NCI-H526 (cell line): ENCODE results near the gene OSBPL9.
"Not testable (repeated sequence)": the region's sequence is repeated elsewhere in the genome, so short reads cannot be mapped to it uniquely, and the experiment has no call there.

ENCODE experiments used
- DNase-seq, 2 experiments: peaks; one replicate each; lab custom pipeline; 2025; lab: John Stamatoyannopoulos, UW

OSBPL9 gene

DNA sequence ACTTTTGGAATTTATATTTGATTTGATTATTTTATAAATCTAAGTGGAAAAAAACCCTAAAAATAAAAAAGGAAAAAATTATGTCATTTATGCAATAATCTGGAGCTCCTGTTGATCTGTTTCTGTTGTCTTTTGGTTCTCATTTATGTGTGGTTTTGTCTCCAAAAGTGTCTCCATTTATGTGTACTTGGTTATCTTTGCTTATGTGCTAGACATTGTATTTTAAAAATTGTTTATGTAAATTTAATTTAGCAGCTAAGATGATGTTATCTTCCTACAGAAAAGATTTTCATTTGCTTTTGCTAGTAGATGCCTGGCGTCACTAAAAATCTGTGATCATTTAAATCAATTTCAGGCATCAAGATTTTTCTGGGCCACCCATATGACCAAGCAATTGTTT lies 95.7 kb downstream of the OSBPL9 start:
- no peak for DNase-seq

DNA sequence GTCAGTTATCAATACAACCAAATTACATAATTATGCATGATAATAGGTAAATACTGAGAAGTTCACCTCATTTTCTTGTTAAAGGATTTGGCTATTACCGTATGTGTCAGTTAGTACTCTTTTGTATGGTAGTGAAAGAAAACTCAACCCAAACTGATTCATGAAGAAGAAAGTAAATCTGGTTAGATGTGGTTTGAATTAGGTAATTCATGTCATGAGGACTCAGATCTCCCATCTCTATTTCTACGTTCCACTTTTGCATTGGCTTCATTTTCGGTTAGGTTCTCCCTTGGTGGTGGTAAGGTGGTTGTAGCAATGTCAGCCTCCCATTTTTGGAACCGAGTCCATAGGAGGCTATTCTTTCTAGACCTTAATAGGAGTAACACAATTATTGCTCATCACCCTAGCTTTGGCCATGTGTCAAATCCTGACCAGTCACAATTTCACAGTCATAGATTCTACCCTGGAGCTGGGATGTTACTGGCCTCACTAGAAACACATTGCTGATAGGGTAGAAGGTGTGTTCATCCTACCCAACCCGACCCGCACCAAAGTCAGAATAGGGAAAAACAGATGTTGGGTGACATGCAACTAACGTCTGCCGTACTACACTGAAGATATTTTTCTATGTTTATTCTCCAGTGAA lies 97.6 kb downstream of the OSBPL9 start:
- no peak for DNase-seq

DNA sequence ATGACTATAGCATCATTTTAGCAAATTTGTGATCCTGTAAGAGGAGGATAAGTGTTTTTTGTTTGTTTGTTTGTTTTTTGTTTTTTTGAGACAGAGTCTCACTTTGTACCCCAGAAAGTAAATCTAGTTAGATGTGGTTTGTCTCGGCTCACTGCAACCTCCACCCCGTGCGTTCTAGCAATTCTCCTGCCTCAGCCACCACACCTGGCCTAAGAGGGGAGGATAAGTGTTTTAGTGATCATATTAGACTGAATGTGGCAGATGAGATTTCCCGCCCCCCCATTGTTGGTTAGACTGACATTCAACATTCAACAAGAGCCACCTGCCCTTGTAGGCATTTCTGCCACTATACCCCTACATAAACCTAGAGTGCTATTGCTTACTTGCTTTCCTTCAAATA lies 98.5 kb downstream of the OSBPL9 start:
- no peak for DNase-seq

DNA sequence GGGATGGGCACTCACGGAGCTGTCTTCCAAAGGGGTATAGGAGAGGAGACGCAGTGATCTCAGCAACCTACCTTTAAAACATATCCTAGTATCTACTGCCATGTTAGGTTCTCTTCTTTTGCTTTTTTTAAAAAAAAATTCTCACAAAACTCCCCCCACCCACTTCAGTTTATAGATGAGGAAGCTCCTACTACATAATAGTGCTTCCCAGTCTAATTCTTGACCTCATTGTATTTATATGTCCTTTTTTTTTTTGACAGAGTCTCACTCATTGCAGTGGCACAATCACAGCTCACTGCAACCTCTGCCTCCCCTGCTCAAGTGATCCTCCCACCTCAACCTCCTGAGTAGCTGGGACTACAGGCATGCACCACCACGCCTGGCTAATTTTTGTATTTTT lies 99.9 kb downstream of the OSBPL9 start:
- no peak for DNase-seq

DNA sequence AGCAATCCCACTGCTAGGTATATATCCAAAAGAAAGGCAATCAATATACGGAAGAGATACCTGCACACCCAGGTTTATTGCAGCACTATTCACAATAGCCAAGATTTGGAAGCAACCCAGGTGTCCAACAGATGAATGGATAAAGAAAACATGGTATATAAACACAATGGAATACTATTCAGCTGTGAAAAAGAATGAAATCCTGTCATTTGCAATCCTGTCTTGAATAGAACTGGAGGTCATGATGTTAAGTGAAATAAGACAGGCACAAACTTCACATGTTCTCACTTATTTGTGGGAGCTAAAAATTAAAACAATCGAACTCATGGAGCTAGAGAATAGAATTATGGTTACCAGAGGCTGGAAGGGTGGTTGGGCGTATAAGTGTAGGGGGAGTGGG lies 101.0 kb downstream of the OSBPL9 start:
- DNase-seq = no peak

DNA sequence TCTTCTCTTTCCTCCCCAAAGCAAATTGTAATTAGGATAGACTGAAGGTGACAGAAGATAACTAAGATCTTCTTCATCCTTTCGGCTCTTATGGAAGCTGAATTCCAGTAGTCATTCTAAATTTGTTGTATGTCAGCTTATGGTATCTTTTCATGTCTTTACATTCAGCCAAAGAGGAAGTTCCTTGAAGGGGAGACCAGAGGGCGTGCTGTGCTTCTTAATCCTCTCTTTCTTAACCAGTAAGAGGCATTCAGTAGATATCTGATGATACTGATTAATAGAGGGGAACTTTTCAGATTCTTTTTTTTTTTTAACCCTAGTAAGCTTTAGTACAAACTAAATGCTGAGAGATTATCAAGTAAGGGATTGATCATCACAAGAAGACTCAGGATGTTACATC lies 102.3 kb downstream of the OSBPL9 start:
- DNase-seq = no peak

DNA sequence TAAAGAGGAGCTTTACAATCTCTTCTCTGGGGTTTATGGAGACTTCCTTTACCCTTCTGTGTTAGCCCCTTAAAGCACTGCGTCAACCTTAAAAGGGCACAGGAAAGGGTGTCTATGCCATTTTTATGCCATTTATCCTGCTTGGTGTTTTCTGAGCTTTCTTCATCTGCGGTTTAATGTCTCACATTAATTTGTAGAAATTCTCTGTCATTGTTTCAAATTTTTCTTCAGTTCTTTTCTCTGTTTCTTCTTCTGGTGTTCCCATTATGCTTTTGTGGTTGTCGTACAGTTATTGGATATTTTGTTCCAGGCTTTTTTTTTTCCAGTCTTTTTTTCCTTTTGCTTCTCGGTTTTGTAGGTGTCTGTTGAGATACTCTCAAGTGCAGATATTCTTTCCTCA lies 107.9 kb downstream of the OSBPL9 start:
- no peak for DNase-seq

DNA sequence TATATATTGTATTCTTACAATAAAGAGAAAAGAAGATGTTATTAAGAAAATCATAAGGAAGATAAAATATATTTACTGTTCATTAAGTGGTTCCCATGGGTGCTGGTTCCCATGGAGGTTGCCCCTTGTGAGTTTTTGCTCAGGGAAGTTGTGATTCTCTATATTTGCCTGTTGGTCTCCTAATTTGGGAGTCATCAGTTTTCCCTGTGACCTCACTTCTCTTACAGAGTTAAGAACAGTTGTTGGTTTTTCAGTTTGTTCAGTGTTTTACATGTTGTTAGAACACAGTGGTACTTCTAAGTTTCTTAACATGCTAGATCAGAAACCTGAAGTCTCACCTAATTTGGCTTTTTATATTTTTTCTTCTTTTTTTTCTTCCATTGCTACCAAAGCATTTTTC lies 109.2 kb downstream of the OSBPL9 start:
- DNase-seq = no peak

DNA sequence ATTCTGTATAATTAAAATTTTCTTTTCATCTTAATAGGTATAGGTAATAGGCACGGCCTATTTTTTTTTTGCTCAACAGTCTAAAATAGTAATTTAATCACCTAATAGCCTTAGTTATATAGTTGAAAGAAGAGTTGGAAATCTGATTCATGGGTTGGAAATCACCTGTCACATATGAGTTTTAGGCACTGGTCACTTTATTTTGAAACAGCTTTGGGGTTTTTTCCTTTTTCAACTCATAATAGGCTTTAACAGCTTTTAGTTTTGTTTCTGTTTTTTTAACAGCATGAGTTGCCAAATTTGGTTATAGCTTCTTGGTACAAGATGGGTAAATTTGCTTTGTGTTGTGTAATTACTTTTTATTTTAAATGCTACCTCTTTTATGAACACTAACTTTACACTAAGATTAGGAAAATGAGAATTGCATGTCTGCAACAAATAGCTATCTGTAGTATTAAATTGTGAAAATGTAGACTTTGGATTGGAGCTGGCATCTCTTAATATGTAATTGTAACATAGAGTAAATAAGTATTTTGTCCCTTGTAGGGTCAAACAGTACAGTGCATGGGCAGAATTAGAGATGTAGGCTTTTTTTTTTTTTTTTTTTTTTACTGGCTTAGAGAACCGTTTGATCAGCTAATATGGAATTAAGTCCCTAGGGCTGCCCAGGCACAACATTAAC lies 109.8 kb downstream of the OSBPL9 start:
- DNase-seq = no peak

DNA sequence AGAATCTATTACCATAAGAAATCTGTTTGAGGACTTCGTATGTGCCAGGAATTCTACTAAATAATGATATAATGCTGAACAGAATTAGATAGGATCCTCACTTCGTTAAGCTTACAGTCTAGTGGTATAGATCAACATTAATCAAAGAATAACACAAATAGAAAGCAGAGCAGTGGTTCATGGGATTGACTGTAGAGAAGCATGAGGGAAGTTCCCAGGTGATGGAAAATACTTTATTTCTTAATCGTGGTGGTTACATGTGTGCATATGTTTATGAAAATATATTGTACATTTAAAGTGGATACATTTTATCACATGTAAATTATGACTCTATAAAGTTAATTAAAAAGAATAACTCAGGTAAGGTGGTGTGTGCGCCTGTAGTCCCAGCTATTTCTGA lies 110.5 kb downstream of the OSBPL9 start:
- no peak for DNase-seq

DNA sequence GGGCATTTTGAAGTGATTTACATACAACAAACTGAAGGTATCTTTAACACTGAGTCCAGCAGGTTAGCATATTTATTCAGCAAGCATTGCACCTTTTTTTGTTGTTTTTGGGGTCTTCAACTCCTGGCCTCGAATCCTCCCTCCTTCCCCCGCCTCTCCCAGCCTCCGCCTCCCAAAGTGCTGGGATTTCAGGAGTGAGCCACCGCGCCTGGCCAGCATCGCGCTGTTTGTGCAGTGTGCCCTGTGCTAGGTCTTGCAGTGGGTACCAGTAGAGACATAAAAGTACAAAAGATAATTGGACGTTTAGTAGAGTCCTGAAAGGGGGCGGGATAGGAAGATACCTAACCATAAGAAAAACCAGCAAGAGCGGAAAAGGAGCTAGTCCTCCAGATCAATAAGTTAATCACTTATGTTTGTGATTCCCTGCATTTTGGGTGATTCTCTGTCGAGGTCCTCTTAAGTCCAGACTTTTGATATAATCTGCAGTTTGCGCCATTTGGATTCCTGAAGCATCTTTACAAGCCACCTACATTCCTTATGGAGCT lies 111.8 kb downstream of the OSBPL9 start:
- DNase-seq = peak in 1 of 2 experiments; percentile 20

DNA sequence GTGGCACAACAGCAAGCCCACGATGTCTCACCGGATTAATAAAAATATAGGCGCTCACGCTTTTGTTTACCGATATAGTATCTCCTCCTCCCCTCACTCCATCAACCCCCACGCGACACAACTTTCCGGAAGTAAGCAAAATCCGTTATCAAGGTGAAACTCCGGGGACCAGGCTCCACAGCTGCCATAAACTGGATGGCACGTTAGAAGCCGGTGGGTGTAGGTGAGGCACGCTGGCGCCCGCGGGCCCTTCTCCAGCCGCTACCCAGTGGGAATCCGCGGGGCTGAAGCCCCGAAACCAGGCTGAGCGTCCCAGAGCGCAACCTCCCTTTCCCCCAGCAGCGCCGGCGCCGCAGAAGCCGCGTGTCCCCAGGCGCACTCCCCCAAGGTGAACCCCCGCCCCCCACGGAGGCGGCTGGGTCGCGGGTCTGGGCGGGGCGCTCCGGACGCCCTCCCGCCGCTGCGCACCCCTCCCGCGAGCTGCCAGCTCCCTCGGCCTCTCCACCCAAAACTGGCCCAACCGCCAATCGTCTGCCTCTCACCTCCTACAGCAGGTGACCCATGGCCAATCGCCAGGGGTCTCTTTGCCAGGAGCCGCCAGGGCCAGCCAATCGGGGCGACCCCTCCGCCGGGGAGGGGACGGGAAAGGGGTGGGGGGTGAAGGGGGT lies 112.4 kb downstream of the OSBPL9 start:
- peak; percentile 88 to 97 for DNase-seq

DNA sequence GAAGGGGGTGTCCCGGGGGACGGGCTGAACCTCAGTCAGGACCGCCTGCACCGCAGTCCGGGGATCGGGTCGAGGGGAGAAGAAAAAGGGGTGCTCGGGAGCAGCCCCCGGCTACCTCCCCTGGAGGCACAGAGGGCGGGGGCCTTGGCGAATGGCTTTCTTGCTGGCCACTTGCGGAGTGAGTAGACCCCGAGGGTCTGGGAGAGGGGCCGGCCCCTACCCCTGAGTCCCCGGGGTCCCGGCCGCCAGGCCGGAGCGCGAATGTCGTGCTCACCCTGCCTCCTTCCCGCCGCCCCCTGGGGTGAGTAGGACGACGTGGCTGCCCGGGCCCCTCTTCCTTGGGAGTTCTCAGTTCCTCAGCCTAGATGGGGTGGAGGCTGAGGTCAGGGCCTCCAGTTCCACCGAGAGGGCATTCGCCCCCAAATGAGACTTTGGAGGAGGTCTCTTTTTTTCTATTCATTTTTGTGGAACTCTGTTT lies 113.0 kb downstream of the OSBPL9 start:
- no peak for DNase-seq

DNA sequence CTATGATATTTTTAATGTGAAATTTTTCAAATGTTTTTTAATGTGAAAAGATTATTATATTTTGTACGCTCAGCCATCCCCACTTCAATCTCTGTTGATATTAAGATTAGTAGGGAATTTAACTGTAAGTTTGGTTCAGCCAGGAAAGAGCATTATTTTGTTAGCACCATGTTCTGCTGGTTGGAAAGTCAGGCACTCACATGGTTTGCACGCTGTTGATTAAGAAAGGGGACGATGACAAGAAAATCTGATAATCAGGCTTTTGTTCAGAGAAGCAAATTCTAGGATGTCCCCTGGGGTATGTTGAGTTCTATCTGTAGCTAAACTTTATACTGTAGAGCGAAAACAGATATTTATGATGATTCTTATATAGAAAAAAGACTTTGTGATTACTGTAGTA lies 115.1 kb downstream of the OSBPL9 start:
- DNase-seq = no peak

DNA sequence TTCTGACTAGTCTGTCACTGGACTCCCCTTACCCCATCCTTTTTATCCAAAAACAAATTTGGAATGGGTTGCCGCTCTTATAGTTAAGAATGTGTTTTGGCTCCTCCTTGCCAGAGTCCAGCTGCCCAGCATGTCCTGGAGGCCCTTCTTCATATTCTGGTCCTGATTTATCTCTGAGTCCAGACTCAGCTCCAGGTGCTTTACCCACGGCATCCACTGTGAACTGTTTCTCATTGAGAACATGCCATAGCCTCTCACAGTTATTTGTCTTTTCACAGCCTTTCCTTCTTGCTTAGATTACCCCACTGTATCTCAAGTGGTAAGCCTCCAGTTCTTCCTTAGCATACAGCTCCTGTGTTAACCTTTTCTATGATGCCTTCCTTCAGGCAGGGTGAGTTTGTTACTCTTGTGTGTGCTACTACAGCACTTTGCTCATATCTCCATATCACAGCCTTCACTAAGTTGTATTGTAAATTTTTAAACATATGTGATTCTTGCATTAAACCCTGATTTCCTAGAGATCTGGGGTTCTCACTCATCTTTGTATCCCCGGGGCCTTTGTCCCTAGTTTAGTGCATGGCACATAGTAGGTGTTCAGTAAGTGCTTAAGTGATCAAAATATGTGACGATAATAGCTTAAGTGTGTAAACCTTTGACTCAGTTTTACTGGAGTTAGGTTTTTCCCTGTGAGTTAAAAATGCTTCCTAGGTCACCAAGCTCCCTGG lies 116.0 kb downstream of the OSBPL9 start:
- no peak for DNase-seq

DNA sequence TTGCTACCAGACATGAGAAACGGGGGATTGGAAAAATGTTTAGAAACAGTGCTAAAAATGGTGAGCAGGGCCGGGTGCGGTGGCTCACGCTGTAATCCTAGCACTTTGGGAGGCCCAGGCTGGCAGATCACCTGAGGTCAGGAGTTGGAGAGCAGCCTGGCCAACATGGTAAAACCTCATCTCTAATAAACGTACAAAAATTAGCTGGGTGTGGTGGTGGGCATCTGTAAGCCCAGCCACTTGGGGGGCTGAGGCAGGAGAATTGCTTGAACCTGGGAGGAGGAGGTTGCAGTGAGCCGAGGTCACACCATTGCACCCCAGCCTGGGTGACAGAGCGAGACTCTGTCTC lies 116.5 kb downstream of the OSBPL9 start:
- DNase-seq = not testable (repeated sequence)

DNA sequence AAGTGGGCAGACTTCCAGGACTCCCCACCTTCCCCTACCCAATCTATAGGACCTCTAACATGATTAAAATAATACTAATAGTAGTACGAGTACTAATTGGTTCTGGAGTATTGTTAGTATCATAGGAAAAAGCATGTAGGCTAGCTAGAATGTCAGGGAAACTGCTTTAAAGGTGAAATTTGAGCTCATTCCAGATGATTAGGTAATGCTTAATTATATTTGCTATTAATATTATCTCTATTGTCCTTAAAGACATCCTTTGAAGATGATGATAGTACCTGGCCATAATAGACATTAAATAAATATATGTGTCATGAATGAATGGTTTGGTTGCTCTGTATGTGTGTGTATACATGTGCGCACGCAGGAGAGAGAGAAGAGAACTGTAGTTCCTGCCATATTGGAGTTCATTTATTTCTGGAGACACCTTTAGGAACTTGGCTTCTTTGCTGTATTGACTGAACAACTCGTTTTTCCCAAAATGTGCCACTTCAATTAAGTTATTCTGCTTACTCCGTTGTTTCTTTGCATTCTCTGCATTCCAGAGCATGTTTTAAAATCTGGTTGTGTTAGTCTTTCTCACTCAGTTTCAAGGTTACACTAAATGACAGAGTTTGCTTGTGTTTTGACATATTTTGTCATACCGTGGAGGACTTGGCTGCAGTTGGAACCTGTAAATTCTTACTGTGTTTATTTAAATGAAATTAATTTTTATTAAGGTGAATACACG lies 117.1 kb downstream of the OSBPL9 start:
- no peak for DNase-seq

DNA sequence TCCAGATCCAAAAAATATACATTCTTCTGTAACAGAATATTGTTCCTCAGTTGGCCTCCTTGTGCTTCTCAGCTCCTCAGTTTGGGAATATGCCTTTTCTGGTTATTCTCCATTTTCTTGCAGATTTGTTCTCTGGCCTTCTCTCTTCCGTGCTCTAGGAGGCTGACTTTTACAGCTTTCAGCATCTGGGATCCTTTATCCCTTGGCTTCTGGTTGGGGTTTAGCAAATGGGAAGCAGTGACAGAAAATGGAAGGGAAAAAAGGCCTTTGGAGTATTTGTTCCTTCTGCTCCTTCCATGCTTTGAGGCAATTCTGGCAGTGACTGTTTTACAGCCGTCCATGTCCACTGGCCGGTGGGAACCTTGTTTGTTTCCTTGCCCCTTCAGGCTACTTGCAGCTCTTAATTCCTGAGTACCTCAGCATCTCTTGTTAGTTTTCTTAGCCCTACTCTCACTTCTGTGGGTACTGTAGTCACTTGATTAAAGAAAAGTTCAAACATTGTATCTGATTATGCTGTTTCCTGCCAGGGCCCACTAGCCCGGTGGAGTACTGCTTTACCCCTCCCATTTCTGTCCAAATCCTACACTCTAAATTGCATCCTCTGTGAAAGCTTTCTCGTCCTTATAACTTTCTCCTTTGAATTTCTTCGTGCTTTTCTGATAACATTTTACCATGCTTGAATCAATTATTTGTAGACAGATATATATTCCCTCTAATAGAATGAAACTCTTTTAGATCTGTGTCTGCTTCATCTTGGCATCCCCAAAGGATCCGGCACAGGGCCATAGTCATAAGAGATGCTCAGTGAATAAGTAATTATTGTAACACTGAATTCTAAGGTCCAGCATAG lies 118.2 kb downstream of the OSBPL9 start:
- DNase-seq = no peak

DNA sequence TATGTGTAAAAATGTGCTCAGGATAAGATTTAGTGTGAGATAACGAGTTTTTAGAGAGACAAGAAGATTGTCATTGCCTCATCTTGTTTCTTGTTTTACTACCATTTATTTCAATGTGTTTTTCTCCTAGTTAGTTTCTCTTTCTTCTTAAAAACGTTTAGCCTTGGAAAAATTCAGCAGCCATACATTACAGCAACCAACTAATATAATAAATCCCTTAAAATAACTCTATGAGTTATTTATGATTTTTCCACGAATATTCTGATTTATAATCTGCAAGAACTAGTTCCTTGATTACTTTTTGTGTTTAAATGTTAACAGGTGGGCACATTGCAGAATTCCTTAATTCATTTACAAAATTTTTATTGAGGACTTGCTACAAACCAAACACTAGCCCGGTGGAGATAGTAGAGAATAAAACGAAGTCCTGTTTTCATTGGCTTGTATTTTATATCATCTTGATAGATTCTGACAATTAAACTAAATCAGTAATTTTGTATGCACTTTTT lies 118.9 kb downstream of the OSBPL9 start:
- no peak for DNase-seq

DNA sequence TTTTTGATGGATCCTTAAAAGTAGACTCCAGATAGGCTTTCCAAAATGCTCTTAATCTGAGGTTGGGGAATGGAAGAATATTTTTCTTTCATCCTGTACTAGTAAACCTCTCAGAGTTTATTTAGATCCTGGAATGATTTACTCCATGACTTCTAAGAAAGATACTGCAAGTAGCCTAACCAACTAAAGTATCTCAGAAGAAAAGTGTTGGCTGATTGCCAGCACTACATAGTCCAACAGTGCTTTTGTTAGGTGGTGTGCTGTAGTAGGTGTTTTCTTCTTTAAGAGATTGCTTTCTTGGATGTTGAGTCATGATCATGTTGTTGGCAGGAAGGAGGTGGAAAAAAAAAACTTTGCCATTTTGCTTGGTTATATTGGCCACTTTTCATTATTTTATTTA lies 119.8 kb downstream of the OSBPL9 start:
- DNase-seq = no peak

DNA sequence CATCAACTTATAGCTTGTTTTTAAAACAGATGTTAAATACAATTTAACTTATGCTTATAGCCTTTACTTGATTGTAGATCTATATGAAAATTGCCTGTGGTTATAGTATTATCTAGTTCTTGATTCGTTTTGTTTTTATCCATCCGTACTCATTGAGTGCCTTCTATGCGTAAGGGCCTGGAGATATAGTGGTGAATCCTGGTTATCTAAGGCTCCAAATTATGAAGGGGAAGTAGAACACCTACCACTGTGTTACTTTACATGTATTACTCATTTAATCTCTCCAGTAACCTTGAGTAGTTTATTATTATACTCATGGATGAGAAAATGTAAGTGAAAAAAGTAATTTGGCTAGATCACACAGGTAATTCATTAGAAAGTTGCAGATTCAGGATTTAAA lies 121.8 kb downstream of the OSBPL9 start:
- DNase-seq = no peak
